ENCODE results near the gene ZNF407.

ZNF407 gene

GRCh38 chr18:75065251-75066000 lies 467.8 kb downstream of the ZNF407 start:
- ATAC-seq = no peak

GRCh38 chr18:75066021-75066880 lies 468.6 kb downstream of the ZNF407 start:
- no peak for ATAC-seq
- TF ChIP-seq ESRRG (CRISPR knock-in tag; IDR thresholded peaks at IDR 0.05) = no peak
- TF ChIP-seq ZNF565 (CRISPR knock-in tag; conservative IDR thresholded peaks at IDR 0.05; ENCODE audit: low read depth) = no peak
- no peak for TF ChIP-seq ZFP30 (CRISPR knock-in tag; IDR thresholded peaks at IDR 0.05)
- no peak for TF ChIP-seq ZNF70 (CRISPR knock-in tag; IDR thresholded peaks at IDR 0.05)
- TF ChIP-seq ARNTL (CRISPR knock-in tag; IDR thresholded peaks at IDR 0.05; ENCODE audit: borderline replicate concordance, low read depth) = no peak
- TF ChIP-seq BACH2 (CRISPR knock-in tag; IDR thresholded peaks at IDR 0.05; ENCODE audit: borderline replicate concordance) = no peak
- TF ChIP-seq CSDC2 (CRISPR knock-in tag; IDR thresholded peaks at IDR 0.05) = no peak
- no peak for TF ChIP-seq RARB (CRISPR knock-in tag; IDR thresholded peaks at IDR 0.05)
- no peak for TF ChIP-seq TSHZ2 (CRISPR knock-in tag; IDR thresholded peaks at IDR 0.05)

More at GRCh38 chr18:75065251-75066000, 467.8 kb downstream of the ZNF407 start:
- TF ChIP-seq ISL1 (CRISPR knock-in tag; IDR thresholded peaks at IDR 0.05) = no peak
- TF ChIP-seq ZFP30 (CRISPR knock-in tag; IDR thresholded peaks at IDR 0.05) = peak; percentile 35; the same call in 1 of the 2 replicates

GRCh38 chr18:75066936-75067335 lies 469.3 kb downstream of the ZNF407 start:
- no peak for ATAC-seq
- no peak for TF ChIP-seq ARNTL (CRISPR knock-in tag; IDR thresholded peaks at IDR 0.05; ENCODE audit: borderline replicate concordance, low read depth)
- TF ChIP-seq, protein P1, sequence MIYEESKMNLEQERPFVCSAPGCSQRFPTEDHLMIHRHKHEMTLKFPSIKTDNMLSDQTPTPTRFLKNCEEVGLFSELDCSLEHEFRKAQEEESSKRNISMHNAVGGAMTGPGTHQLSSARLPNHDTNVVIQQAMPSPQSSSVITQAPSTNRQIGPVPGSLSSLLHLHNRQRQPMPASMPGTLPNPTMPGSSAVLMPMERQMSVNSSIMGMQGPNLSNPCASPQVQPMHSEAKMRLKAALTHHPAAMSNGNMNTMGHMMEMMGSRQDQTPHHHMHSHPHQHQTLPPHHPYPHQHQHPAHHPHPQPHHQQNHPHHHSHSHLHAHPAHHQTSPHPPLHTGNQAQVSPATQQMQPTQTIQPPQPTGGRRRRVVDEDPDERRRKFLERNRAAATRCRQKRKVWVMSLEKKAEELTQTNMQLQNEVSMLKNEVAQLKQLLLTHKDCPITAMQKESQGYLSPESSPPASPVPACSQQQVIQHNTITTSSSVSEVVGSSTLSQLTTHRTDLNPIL (CRISPR knock-in tag; IDR thresholded peaks at IDR 0.05; ENCODE audit: low read depth) = no peak
- no peak for TF ChIP-seq PATZ1 (CRISPR knock-in tag; IDR thresholded peaks at IDR 0.05; ENCODE audit: borderline replicate concordance)
- TF ChIP-seq ZNF70 (CRISPR knock-in tag; IDR thresholded peaks at IDR 0.05) = no peak
- TF ChIP-seq TOX (CRISPR knock-in tag; IDR thresholded peaks at IDR 0.05; ENCODE audit: borderline replicate concordance) = no peak
- TF ChIP-seq ZC3H10 (CRISPR knock-in tag; IDR thresholded peaks at IDR 0.05) = no peak

DNA sequence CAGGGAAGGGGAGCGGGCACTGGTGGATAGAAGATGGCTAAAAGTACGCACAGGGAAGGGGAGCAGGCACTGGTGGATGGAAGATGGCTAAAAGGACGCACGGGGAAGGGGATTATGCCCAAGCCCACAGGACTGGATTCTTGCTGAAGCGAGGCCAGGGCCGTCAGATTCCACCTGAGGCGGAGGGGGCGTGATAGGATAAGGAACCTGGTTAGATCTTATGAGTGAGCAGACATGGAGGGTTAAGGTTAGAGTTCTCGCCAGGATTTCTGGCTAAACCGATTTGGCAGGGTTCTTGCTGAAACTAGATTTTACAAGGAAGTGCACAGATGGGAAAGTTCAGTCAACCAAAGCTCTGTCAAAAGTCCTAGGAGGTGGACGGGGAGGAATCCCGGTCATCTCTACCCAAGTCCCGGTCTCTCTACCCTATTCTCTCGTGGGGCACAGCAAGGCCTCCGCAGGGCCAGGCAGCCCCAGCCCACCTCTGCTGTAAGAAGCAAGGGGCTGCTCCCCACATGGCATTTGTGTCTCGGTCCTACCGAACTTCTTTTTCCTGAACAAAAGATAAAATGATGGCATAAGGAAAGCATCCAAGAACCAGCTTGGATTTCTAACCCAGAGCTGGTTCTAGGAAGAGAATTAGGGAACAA lies 470.5 kb downstream of the ZNF407 start:
- no peak for ATAC-seq
- no peak for TF ChIP-seq SNAI2 (CRISPR knock-in tag; IDR thresholded peaks at IDR 0.05)
- no peak for TF ChIP-seq TSHZ2 (CRISPR knock-in tag; IDR thresholded peaks at IDR 0.05)
- TF ChIP-seq, protein P1 (CRISPR knock-in tag; IDR thresholded peaks at IDR 0.05; ENCODE audit: low read depth) = no peak
- TF ChIP-seq RARB (CRISPR knock-in tag; IDR thresholded peaks at IDR 0.05) = no peak
- TF ChIP-seq PPARA (CRISPR knock-in tag; IDR thresholded peaks at IDR 0.05; ENCODE audit: borderline replicate concordance) = no peak
- no peak for TF ChIP-seq PATZ1 (CRISPR knock-in tag; IDR thresholded peaks at IDR 0.05; ENCODE audit: borderline replicate concordance)
- no peak for TF ChIP-seq GLIS3 (CRISPR knock-in tag; IDR thresholded peaks at IDR 0.05)
- TF ChIP-seq ESRRG (CRISPR knock-in tag; IDR thresholded peaks at IDR 0.05) = no peak
- no peak for TF ChIP-seq TOX (CRISPR knock-in tag; IDR thresholded peaks at IDR 0.05; ENCODE audit: borderline replicate concordance)
- no peak for TF ChIP-seq ISL1 (CRISPR knock-in tag; IDR thresholded peaks at IDR 0.05)
- no peak for TF ChIP-seq BACH2 (CRISPR knock-in tag; IDR thresholded peaks at IDR 0.05; ENCODE audit: borderline replicate concordance)
- no peak for TF ChIP-seq ZNF8 (CRISPR knock-in tag; IDR thresholded peaks at IDR 0.05)
- no peak for TF ChIP-seq ZC3H10 (CRISPR knock-in tag; IDR thresholded peaks at IDR 0.05)
- TF ChIP-seq TCF4 (CRISPR knock-in tag; IDR thresholded peaks at IDR 0.05; ENCODE audit: borderline replicate concordance) = no peak
- TF ChIP-seq CSDC2 (CRISPR knock-in tag; IDR thresholded peaks at IDR 0.05) = no peak
- TF ChIP-seq ZFP30 (CRISPR knock-in tag; IDR thresholded peaks at IDR 0.05) = no peak
